ENCODE measurements around the gene NAV3. TPM values are rescaled to one million over a fixed set of nuclear protein-coding genes. Genes with fewer than 3 reads are reported as not detected.

The NAV3 gene
- total RNA-seq, 1 donor from 2014 or later = 11.4 TPM

- no peak overlapping the region for H3K4me2 ChIP-seq
- no peak overlapping the region for H3K27ac ChIP-seq
- no peak for DNase-seq (ENCODE audit: low spot score)
- H3K4me1 ChIP-seq = no peaks in the 10 kb centered on the region
- Mint-ChIP-seq H3K4me3 (no peak overlapping the region), H3K27ac (no peak overlapping the region), H3K9me3 (no peaks in the 10 kb centered on the region), H3K4me1 (no peaks in the 10 kb centered on the region), H3K36me3 (peaks cover 5% of the 10 kb centered on the region), H3K27me3 (ENCODE audit: insufficient read depth, low read depth) (no peaks in the 10 kb centered on the region)
- TF ChIP-seq CTCF (IDR thresholded peaks at IDR 0.05) (no peak), EZH2phosphoT487 (IDR thresholded peaks at IDR 0.05) (no peak), EZH2 (IDR thresholded peaks at IDR 0.05) (no peak)
- H3K36me3 ChIP-seq = no peaks in the 10 kb centered on the region
- H3K9me3 ChIP-seq (ENCODE audit: low read depth) = no peaks in the 10 kb centered on the region
- H2AFZ ChIP-seq (replicated peaks) = no peak overlapping the region
- no peak overlapping the region for H3K9ac ChIP-seq
- H3K4me3 ChIP-seq = no peak overlapping the region
- H3K79me2 ChIP-seq (ENCODE audit: low read depth) = no peaks in the 10 kb centered on the region
- no peaks in the 10 kb centered on the region for H4K20me1 ChIP-seq (ENCODE audit: low read depth)
- H3K27me3 ChIP-seq = no peaks in the 10 kb centered on the region
- H3F3A ChIP-seq (ENCODE audit: low read depth) = no peaks in the 10 kb centered on the region
Observed at GRCh38 chr12:78185651-78186050, 355.0 kb downstream of the NAV3 start.

DNA sequence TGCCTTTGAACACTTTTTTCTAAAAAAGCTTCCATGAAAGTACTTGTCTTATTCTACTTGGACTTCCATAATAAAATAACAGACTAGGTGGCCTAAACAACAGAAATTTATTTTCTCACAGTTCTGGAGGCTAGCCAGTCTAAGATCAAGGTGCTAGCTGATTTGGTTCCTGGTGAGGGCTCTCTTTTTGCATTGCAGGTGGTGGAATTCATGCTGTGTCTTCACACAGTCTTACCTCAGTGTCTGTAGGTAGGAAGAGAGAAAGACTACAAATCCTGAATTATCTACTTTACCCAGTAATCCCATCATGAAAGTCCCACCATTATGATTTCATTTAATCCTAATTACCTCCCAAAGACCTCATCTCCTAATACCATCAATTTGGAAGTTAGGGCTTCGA is 356.0 kb downstream of the NAV3 start:
- Histone ChIP-seq H3K9ac (no peak overlapping the region), H3K36me3 (no peaks in the 10 kb centered on the region), H3K79me2 (ENCODE audit: low read depth) (no peaks in the 10 kb centered on the region), H4K20me1 (ENCODE audit: low read depth) (no peaks in the 10 kb centered on the region), H3K4me3 (no peak overlapping the region), H3K9me3 (ENCODE audit: low read depth) (no peaks in the 10 kb centered on the region), H3K4me1 (no peaks in the 10 kb centered on the region), H3K27me3 (no peaks in the 10 kb centered on the region), H3F3A (ENCODE audit: low read depth) (no peaks in the 10 kb centered on the region), H3K4me2 (no peak overlapping the region), H2AFZ (replicated peaks) (no peak overlapping the region), H3K27ac (no peak overlapping the region)
- Mint-ChIP-seq H3K27me3 (ENCODE audit: insufficient read depth, low read depth) (no peaks in the 10 kb centered on the region), H3K36me3 (peaks cover 5% of the 10 kb centered on the region), H3K4me3 (no peak overlapping the region), H3K27ac (no peak overlapping the region), H3K9me3 (no peaks in the 10 kb centered on the region), H3K4me1 (no peaks in the 10 kb centered on the region)
- TF ChIP-seq EZH2phosphoT487 (IDR thresholded peaks at IDR 0.05) (no peak), CTCF (IDR thresholded peaks at IDR 0.05) (no peak), EZH2 (IDR thresholded peaks at IDR 0.05) (no peak)
- no peak for DNase-seq (ENCODE audit: low spot score)

GRCh38 chr12:78187741-78188140 is 357.0 kb downstream of the NAV3 start:
- Histone ChIP-seq H3K9me3 (ENCODE audit: low read depth) (no peaks in the 10 kb centered on the region), H3F3A (ENCODE audit: low read depth) (no peaks in the 10 kb centered on the region), H3K4me2 (no peak overlapping the region), H3K9ac (no peak overlapping the region), H3K36me3 (no peaks in the 10 kb centered on the region), H3K27ac (no peak overlapping the region), H2AFZ (replicated peaks) (no peak overlapping the region), H3K79me2 (ENCODE audit: low read depth) (no peaks in the 10 kb centered on the region), H3K4me1 (no peaks in the 10 kb centered on the region), H3K27me3 (no peaks in the 10 kb centered on the region), H3K4me3 (no peak overlapping the region), H4K20me1 (ENCODE audit: low read depth) (no peaks in the 10 kb centered on the region)
- Mint-ChIP-seq H3K9me3 (no peaks in the 10 kb centered on the region), H3K27ac (no peak overlapping the region), H3K27me3 (ENCODE audit: insufficient read depth, low read depth) (no peaks in the 10 kb centered on the region), H3K36me3 (peaks cover 5% of the 10 kb centered on the region), H3K4me1 (no peaks in the 10 kb centered on the region), H3K4me3 (no peak overlapping the region)
- TF ChIP-seq EZH2phosphoT487 (IDR thresholded peaks at IDR 0.05) (no peak), EZH2 (IDR thresholded peaks at IDR 0.05) (no peak), CTCF (IDR thresholded peaks at IDR 0.05) (no peak)
- no peak for DNase-seq (ENCODE audit: low spot score)

All from neural progenitor cell (in vitro differentiated cells).